HepG2 (cell line): ENCODE results near the gene YIPF4. TPM values are rescaled to one million over a fixed set of nuclear protein-coding genes. Genes with fewer than 3 reads are reported as not detected.

Source experiments
- ATF1 ChIP-seq: IDR thresholded peaks from 2 replicates; pipeline ENCODE4 v1.6.1; 2016; ENCODE audit warnings: mild to moderate bottlenecking, control low read depth
- BHLHE40 ChIP-seq: IDR thresholded peaks from 2 replicates; pipeline ENCODE4 v1.6.1; 2011; ENCODE audit warnings: low read length, improper control_type of control experiment
- SAFB2 ChIP-seq: sonication (generic); formaldehyde crosslinking; IDR thresholded peaks from 2 replicates; pipeline ENCODE4 v1.5.1; 2020; ENCODE audit warnings: missing genetic modification reagents, low read depth, mild to moderate bottlenecking, borderline replicate concordance
- SETDB1 ChIP-seq: sonication (generic); formaldehyde crosslinking; IDR thresholded peaks from 2 replicates; pipeline ENCODE4 v1.5.1; 2020; ENCODE audit warnings: missing genetic modification reagents, mild to moderate bottlenecking, borderline replicate concordance
- SMARCE1 ChIP-seq: fragments of 450-650 bp; IDR thresholded peaks from 2 replicates; pipeline ENCODE4 v1.6.1; 2017; ENCODE audit warnings: borderline replicate concordance
- SPEN ChIP-seq: sonication (generic); formaldehyde crosslinking; IDR thresholded peaks from 2 replicates; pipeline ENCODE4 v1.5.1; 2020; ENCODE audit warnings: low read depth, mild to moderate bottlenecking, missing genetic modification reagents
- TCF12 ChIP-seq, 2 experiments: fragments of 450-650 bp in 1 of 2; sonication (generic) in 1 of 2; formaldehyde crosslinking in 1 of 2; IDR thresholded peaks; 2 replicates each; pipeline versions ENCODE4 v1.6.1 to v1.8.0; 2017 to 2022; ENCODE audit warnings: antibody characterized with exemption in 1 of 2, mild to moderate bottlenecking in 1 of 2, missing genetic modification reagents in 1 of 2, moderate library complexity in 1 of 2
- ZNF225 ChIP-seq: sonication (generic); formaldehyde crosslinking; IDR thresholded peaks from 2 replicates; pipeline ENCODE4 v1.4.0; 2020; ENCODE audit warnings: mild to moderate bottlenecking, missing genetic modification reagents
- ZNF674 ChIP-seq: sonication (generic); formaldehyde crosslinking; IDR thresholded peaks from 2 replicates; pipeline ENCODE4 v1.5.0; 2020; ENCODE audit warnings: low read depth, mild to moderate bottlenecking, missing genetic modification reagents
- ZNF788 ChIP-seq: sonication (generic); formaldehyde crosslinking; IDR thresholded peaks from 2 replicates; pipeline ENCODE4 v1.5.0; 2020; ENCODE audit warnings: mild to moderate bottlenecking, missing genetic modification reagents, borderline replicate concordance
- polyA plus RNA-seq, 8 experiments: library from polyadenylated mRNA; depleted of rRNA in 3 of 8; stranded (reverse) in 7 of 8; unstranded in 1 of 8; fragments of >200 nt; fragmentation: Illumina TruSeq in 4 of 8; extraction: Trizol in 4 of 8; gene quantifications; 2 replicates each; pipeline versions ENCODE4 v1.2.1 to v1.2.3, GENCODE V29; 2011 to 2016; ENCODE audit warnings: low read depth in 4 of 8, missing spikeins in 1 of 8, mixed read lengths in 1 of 8; ENCODE audit not compliant: insufficient read depth in 1 of 8
- total RNA-seq, 5 experiments: library from RNA; depleted of rRNA; stranded (reverse); fragments of >200 nt; fragmentation: Illumina TruSeq; extraction: Trizol; gene quantifications; 2 replicates each; pipeline ENCODE4 v1.2.3, GENCODE V29; 2016; ENCODE audit warnings: low read depth in 1 of 5
- TF ChIP-seq, protein P1 (sequence below): sonication (generic); formaldehyde crosslinking; IDR thresholded peaks from 2 replicates; pipeline ENCODE4 v1.4.0; 2020; ENCODE audit warnings: mild to moderate bottlenecking, missing genetic modification reagents
- TF ChIP-seq, protein P2 (sequence below): sonication (generic); formaldehyde crosslinking; IDR thresholded peaks from 2 replicates; pipeline ENCODE4 v1.4.0; 2020; ENCODE audit warnings: low read depth, mild to moderate bottlenecking, missing genetic modification reagents
- TF ChIP-seq, protein P3 (sequence below): IDR thresholded peaks from 2 replicates; pipeline ENCODE4 v1.6.1; 2016
- TF ChIP-seq, protein P4 (sequence below): sonication (generic); formaldehyde crosslinking; IDR thresholded peaks from 2 replicates; pipeline ENCODE4 v1.4.0; 2020; ENCODE audit warnings: missing genetic modification reagents; ENCODE audit errors: not compliant biosample characterization
- TF ChIP-seq, protein P5 (sequence below): IDR thresholded peaks from 2 replicates; pipeline ENCODE4 v1.4.0; 2020; ENCODE audit warnings: mild to moderate bottlenecking, missing genetic modification reagents

The YIPF4 gene
- total and polyA plus RNA-seq, 2 of the 13 experiments (the other 11 are each of a cell fraction or from before 2014, with no cell fraction given) = 19.0 to 43.9 TPM

DNA sequence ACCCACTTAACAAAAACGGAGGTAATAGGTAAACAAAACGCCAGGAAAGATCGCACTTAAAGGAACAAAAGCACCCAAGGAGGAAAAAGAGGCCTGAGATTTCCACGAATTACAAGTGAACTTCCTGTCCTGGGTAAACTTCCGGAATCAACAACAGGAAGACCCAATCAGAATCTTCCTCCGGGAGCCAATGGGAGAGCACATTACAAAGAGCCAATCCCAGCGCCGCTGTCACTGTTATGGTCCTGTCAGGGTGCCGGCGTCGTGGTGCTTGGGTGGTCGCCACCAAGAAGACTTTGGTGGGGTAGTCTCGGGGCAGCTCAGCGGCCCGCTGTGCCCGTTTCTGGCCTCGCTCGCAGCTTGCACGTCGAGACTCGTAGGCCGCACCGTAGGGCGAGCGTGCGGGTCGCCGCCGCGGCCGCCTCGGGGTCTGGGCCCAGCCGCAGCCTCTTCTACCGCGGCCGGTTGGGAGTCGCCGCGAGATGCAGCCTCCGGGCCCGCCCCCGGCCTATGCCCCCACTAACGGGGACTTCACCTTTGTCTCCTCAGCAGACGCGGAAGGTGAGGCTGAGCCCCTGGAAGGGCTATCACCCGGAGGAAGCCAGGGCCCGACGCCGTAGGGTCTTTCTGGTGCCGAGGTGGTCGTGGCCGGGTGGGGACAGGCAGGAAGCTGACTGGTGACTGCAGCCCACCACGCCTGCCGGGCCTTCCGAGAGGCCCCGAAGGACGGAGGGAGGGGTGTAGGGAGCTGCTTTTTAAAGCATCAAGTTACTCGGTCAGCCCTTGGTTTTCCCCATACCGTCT is at the start of gene YIPF4 (continued):
- TF ChIP-seq, protein P1, sequence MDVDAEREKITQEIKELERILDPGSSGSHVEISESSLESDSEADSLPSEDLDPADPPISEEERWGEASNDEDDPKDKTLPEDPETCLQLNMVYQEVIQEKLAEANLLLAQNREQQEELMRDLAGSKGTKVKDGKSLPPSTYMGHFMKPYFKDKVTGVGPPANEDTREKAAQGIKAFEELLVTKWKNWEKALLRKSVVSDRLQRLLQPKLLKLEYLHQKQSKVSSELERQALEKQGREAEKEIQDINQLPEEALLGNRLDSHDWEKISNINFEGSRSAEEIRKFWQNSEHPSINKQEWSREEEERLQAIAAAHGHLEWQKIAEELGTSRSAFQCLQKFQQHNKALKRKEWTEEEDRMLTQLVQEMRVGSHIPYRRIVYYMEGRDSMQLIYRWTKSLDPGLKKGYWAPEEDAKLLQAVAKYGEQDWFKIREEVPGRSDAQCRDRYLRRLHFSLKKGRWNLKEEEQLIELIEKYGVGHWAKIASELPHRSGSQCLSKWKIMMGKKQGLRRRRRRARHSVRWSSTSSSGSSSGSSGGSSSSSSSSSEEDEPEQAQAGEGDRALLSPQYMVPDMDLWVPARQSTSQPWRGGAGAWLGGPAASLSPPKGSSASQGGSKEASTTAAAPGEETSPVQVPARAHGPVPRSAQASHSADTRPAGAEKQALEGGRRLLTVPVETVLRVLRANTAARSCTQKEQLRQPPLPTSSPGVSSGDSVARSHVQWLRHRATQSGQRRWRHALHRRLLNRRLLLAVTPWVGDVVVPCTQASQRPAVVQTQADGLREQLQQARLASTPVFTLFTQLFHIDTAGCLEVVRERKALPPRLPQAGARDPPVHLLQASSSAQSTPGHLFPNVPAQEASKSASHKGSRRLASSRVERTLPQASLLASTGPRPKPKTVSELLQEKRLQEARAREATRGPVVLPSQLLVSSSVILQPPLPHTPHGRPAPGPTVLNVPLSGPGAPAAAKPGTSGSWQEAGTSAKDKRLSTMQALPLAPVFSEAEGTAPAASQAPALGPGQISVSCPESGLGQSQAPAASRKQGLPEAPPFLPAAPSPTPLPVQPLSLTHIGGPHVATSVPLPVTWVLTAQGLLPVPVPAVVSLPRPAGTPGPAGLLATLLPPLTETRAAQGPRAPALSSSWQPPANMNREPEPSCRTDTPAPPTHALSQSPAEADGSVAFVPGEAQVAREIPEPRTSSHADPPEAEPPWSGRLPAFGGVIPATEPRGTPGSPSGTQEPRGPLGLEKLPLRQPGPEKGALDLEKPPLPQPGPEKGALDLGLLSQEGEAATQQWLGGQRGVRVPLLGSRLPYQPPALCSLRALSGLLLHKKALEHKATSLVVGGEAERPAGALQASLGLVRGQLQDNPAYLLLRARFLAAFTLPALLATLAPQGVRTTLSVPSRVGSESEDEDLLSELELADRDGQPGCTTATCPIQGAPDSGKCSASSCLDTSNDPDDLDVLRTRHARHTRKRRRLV = no peak
- TF ChIP-seq TCF12 (IDR thresholded peaks at IDR 0.05) (no peak), TCF12 (CRISPR knock-in tag; IDR thresholded peaks at IDR 0.05) (peak; percentile 40; the same call in 1 of the 2 replicates), ZNF788 (peak; percentile 92; the same call in 1 of the 2 replicates), ZNF674 (CRISPR knock-in tag) (no peak), SAFB2 (CRISPR knock-in tag) (peak; percentile 69; the same call in 1 of the 2 replicates), SPEN (CRISPR knock-in tag) (peak; percentile 70), ATF1 (CRISPR knock-in tag) (no peak), BHLHE40 (0 out of 2 replicates have a peak, but pooled peaks have one; percentile 13), SMARCE1 (no peak), ZNF225 (CRISPR knock-in tag) (peak; percentile 98), SETDB1 (CRISPR knock-in tag) (no peak)
- TF ChIP-seq, protein P2, sequence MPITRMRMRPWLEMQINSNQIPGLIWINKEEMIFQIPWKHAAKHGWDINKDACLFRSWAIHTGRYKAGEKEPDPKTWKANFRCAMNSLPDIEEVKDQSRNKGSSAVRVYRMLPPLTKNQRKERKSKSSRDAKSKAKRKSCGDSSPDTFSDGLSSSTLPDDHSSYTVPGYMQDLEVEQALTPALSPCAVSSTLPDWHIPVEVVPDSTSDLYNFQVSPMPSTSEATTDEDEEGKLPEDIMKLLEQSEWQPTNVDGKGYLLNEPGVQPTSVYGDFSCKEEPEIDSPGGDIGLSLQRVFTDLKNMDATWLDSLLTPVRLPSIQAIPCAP = peak; percentile 68; the same call in 1 of the 2 replicates
- TF ChIP-seq, protein P3, sequence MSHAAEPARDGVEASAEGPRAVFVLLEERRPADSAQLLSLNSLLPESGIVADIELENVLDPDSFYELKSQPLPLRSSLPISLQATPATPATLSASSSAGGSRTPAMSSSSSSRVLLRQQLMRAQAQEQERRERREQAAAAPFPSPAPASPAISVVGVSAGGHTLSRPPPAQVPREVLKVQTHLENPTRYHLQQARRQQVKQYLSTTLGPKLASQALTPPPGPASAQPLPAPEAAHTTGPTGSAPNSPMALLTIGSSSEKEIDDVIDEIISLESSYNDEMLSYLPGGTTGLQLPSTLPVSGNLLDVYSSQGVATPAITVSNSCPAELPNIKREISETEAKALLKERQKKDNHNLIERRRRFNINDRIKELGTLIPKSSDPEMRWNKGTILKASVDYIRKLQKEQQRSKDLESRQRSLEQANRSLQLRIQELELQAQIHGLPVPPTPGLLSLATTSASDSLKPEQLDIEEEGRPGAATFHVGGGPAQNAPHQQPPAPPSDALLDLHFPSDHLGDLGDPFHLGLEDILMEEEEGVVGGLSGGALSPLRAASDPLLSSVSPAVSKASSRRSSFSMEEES (CRISPR knock-in tag) = 0 out of 2 replicates have a peak, but pooled peaks have one; percentile 56
- TF ChIP-seq, protein P4, sequence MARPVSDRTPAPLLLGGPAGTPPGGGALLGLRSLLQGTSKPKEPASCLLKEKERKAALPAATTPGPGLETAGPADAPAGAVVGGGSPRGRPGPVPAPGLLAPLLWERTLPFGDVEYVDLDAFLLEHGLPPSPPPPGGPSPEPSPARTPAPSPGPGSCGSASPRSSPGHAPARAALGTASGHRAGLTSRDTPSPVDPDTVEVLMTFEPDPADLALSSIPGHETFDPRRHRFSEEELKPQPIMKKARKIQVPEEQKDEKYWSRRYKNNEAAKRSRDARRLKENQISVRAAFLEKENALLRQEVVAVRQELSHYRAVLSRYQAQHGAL (CRISPR knock-in tag) = no peak
- TF ChIP-seq, protein P5, sequence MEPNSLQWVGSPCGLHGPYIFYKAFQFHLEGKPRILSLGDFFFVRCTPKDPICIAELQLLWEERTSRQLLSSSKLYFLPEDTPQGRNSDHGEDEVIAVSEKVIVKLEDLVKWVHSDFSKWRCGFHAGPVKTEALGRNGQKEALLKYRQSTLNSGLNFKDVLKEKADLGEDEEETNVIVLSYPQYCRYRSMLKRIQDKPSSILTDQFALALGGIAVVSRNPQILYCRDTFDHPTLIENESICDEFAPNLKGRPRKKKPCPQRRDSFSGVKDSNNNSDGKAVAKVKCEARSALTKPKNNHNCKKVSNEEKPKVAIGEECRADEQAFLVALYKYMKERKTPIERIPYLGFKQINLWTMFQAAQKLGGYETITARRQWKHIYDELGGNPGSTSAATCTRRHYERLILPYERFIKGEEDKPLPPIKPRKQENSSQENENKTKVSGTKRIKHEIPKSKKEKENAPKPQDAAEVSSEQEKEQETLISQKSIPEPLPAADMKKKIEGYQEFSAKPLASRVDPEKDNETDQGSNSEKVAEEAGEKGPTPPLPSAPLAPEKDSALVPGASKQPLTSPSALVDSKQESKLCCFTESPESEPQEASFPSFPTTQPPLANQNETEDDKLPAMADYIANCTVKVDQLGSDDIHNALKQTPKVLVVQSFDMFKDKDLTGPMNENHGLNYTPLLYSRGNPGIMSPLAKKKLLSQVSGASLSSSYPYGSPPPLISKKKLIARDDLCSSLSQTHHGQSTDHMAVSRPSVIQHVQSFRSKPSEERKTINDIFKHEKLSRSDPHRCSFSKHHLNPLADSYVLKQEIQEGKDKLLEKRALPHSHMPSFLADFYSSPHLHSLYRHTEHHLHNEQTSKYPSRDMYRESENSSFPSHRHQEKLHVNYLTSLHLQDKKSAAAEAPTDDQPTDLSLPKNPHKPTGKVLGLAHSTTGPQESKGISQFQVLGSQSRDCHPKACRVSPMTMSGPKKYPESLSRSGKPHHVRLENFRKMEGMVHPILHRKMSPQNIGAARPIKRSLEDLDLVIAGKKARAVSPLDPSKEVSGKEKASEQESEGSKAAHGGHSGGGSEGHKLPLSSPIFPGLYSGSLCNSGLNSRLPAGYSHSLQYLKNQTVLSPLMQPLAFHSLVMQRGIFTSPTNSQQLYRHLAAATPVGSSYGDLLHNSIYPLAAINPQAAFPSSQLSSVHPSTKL (CRISPR knock-in tag) = peak; percentile 74
